AML-193 (cell line): ENCODE results near the gene IFNGR1.

Experiments
- DNase-seq, 2 experiments: peaks; one replicate each; lab custom pipeline; 2025; lab: John Stamatoyannopoulos, UW

Gene IFNGR1

DNA sequence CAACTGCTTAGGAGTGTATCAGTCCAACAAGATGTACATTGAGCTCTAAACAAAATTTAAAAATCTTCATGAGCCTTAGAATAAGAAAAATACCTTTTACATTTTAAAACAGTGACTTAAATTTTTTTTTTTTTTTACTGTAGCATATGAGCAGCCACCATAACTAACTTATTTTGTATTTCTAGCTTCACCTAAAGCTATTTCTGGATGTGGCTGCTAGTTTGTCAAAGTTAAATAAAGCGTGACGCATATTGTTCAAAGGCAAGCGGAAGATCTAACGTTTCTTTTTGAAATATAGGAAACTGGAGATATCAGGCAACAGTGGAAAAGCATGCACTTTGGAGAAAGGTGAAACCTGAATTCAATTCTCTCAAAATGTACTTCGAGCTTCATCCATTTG is 42.5 kb downstream of the IFNGR1 start:
- no peak for DNase-seq

GRCh38 chr6:137175868-137176245 is 43.3 kb downstream of the IFNGR1 start:
- DNase-seq = no peak

- DNase-seq = no peak
Observed at GRCh38 chr6:137175157-137175867, 43.9 kb downstream of the IFNGR1 start.

GRCh38 chr6:137173501-137173900 is 45.7 kb downstream of the IFNGR1 start, which contains the start of gene IL22RA2:
Gene IL22RA2, minus strand, starts transcription at chr6:137173644. Its CDS starts 11,895 bp downstream, at chr6:137161749.
- no peak for DNase-seq

GRCh38 chr6:137172734-137173431 is 46.3 kb downstream of the IFNGR1 start:
- DNase-seq = no peak

- DNase-seq = no peak
Observed at GRCh38 chr6:137171824-137172733, 47.1 kb downstream of the IFNGR1 start.

GRCh38 chr6:137171053-137171374 is 48.2 kb downstream of the IFNGR1 start:
- no peak for DNase-seq

DNA sequence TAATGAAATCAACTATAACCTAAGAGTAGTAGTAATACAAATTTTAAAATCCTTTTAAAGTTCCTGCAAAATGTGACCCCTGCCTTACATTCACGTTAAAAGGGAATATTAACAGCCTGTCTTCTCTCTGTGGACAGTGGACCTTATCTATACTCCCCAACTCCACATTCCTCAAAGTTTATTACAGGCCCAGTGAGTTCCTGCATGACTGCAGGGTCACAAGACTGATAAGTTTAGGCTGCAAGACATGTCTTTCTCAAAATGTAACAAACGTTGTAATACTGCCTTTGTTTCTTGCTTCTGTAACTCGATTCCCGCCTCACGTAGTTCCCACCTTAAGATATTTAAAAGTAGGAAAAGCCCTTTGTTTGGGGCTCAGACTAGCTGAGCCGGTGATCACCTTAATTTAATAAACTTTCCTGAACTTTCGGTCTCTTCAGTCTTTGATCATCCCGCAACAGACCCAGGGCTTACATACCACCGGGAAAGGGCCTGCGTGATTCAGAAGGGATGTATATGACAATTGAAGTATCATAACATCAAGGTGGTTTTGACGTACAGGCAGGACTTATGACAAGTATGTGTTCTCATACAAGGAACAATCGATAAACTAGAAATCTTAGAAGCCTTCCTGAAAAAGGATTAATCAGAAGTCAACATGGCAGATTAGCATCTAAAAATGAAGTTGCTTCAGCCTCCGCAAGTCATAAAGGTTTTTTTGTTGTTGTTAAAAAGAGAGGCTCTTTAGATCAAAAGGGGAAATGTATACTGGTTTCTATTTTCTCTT is 48.7 kb downstream of the IFNGR1 start:
- no peak for DNase-seq

DNA sequence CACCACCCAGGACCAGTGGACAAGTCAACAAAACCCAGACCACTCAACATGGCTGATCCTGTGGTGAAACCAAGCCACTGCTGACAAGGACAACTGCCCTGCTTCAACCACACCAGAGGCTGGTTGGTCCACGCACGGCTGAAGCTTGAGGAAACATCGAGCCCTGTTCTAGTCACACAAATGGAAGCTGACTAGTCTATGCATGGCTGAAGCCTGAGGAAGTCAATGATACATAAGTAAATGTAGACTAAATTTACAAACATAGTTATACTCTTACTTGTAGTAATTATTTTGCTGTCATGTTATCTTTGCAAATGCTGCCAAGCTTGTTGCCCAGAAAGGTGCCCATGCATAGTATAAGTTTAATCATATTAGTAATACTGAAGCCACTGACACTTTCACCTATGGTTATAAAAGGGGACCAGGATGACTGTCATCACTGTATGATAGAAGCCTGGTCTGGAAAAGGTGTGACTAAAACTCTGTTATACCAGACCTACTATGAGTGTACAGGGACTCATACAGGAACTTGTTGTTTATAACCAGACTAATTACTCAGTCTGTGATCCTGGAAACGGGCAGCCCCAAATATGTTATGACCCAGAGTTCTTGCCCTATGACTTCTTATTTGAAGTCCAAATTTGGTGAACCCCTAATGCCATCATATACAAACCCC is 51.3 kb downstream of the IFNGR1 start:
- no peak for DNase-seq

GRCh38 chr6:137166247-137167098 is 52.7 kb downstream of the IFNGR1 start:
- DNase-seq = peak; percentile 60 to 64

DNA sequence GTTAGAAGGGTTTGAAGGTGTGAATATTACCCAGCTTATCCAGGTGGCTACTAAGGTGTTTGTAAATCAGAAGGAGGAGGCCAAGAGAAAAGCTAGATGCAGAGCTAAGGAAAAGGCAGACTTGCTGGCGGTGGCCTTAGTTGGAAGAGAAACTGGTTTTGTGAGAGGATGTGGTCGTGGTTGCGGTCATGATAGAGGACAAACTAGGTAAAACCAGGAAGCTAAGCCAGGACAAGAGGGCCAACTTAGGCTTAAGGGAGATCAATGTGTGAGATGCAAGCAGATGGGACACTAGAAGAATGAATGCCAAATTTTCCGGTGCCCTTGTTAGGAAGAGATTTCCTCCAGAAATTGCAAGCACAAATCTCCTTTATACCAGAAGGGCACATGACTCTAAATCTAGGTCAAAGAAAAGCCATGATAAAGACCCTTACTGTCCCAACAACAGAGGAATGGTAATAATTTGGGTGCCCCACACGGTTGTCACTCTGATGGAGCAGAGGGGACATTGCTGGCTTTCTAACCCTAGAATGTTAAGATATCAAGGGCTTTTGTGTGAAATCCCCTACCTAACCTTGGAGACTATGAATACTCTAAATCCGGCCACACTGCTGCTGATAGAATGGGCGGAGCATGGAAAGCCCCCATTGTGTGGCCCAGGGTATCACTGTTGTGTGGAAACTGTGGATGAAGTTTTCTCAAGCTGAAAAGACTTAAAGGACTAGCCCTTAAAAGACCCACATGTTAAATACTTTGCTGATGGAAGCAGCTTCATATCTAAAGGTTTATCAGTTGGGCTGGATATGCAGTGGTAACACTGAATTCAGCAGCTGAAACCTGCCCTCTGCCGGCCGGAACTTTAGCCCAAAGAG is 53.6 kb downstream of the IFNGR1 start:
- DNase-seq = peak; percentile 25 to 36

DNA sequence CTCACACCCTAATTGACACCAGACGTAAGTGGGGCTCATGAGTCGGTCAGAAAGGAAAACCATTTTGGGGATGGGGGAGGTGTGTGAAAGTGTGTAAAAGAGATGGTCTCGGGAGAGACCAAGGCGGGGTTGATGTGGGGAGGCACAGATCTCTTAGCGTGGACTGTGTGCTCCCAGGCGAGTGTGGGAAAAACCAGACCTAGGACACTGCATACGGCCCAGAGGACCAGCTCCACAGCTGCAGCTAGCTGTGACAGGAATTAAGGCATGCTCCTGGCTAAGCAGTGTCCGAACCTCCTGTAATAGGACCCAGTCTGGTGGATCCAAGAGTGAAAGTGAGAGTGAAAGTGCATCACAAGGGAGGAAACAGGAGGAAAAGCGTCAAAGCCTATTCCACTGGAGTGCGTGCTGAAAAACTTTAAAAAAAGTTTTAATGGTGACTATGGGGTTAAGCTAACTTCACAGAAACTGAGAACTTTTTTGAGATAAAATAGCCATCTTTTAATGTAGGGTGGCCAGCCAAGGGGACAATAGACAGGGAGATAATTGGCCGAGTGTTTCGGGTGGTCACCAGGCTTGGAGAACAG is 55.4 kb downstream of the IFNGR1 start:
- no peak for DNase-seq

- DNase-seq = no peak
Observed at GRCh38 chr6:137162692-137163306, 56.4 kb downstream of the IFNGR1 start.

GRCh38 chr6:137161949-137162348 is 57.2 kb downstream of the IFNGR1 start:
- DNase-seq = no peak

DNA sequence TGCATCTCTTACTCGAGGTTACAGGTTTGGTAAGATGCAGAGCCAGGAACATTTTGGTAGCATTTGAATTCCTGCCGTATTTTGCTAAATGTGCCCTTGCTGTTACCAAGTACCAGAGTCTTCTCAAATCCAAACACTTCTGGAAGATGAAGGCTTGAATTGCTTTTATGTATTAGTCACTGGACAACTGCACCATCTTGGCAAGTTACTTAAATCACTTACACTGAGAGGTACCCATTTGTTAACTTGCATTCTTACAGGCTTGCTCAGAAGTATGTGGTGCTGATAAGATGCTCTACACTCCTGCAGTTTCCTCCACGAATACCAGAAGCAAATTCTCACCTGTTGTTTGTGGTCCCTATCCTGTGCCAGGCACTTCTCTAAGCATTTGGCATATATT is 58.4 kb downstream of the IFNGR1 start:
- DNase-seq = no peak

DNA sequence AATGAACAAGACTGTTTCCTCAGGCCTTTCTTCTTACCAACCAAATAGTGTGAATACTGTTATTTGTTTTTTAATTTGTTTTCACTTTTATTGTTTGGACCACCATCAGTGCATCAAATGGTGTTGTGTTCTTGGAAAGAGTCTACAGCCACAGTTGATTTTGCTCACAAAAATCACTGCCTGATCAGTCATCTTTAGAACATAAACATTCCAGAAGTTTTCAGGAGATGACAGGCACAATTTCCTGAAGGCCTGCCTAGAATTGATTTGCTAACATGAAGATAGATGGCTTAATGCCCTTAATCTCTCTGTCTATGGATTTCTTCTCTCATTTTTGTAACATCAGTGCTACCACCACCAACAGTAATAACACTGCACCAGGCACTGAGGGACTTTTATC is 59.3 kb downstream of the IFNGR1 start:
- DNase-seq = no peak

DNA sequence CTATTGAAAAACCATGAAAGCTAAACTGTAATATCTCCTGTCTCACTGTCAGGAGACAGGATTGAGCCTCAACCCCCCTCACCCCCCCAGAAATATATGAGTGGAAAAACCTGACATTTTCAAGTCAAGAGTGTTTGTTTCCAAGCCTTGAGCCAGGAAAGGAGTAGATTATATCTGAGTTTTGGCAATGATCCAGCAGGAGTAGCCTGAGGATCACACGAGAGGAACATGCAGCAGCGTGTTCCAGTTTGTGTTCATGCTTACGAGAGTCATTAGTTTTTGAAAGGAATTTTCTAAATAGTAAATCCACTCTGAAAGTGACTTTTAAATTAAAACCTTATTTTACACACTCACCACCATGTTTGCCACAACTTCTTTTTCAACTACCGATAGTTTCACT is 61.6 kb downstream of the IFNGR1 start:
- no peak for DNase-seq

DNA sequence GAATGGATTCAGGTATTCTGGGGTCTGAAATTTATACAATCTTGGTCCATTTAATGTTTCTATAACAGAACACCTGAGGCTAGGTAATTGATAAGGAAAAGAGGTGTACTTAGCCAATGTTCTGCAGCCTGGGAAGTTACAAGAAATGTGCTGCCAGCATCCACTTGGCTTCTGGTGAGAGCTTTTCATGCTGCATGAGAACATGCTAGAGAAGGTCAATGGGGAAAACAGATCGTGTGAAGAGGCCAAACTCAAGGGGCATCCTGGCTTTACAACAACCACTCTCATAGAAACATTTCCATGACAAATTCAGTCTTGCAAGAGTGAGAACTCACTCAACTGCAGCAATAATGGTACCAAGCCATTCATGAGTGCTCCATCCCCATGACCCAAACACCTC is 62.5 kb downstream of the IFNGR1 start:
- no peak for DNase-seq

GRCh38 chr6:137155830-137156229 is 63.4 kb downstream of the IFNGR1 start:
- DNase-seq = peak; percentile 97
